HEK293 (cell line): ENCODE measurements around the gene ASCL4.

Source experiments
- CTCF ChIA-PET: fragments of 350-600 bp; formaldehyde crosslinking; extraction: SDS; loops from one replicate; lab custom pipeline; 2021; ENCODE audit warnings: antibody characterized with exemption; lab: Yijun Ruan, JAX
- POLR2A ChIA-PET: fragments of 300-600 bp; formaldehyde crosslinking; extraction: SDS; loops from one replicate; lab custom pipeline; 2020; ENCODE audit warnings: antibody characterized with exemption, inconsistent platforms; lab: Yijun Ruan, JAX
- H3K27ac ChIP-seq: fragments of 200-500 bp; sonication (Bioruptor generic); 2 replicates; pipeline ENCODE4 v1.5.1; 2014; ENCODE audit warnings: low read depth, low read length, control low read depth, inconsistent platforms; ENCODE audit errors: extremely low read depth
- H3K36me3 ChIP-seq, 2 experiments: fragments of 200-500 bp in 1 of 2; sonication (Bioruptor generic) in 1 of 2; 1 replicate in 1 of 2; 2 replicates in 1 of 2; pipeline ENCODE4 v1.5.1; 2014 to 2017; ENCODE audit warnings: inconsistent platforms in 2 of 2, low read length in 2 of 2; ENCODE audit not compliant: control insufficient read depth in 2 of 2, insufficient read depth in 1 of 2
- H3K4me1 ChIP-seq: fragments of 200-500 bp; sonication (Bioruptor generic); 2 replicates; pipeline ENCODE4 v1.5.1; 2014; ENCODE audit warnings: mild to moderate bottlenecking, low read length, inconsistent platforms; ENCODE audit not compliant: control insufficient read depth, insufficient read depth
- H3K4me3 ChIP-seq: 2 replicates; pipeline ENCODE4 v1.5.1; 2011; ENCODE audit warnings: low read depth, mild to moderate bottlenecking, control low read depth, low read length, moderate library complexity
- H3K9me3 ChIP-seq: fragments of 200-500 bp; sonication (Bioruptor generic); 2 replicates; pipeline ENCODE4 v1.5.1; 2014; ENCODE audit warnings: low read depth, low read length, inconsistent platforms; ENCODE audit not compliant: control insufficient read depth, insufficient read depth
- AEBP2 ChIP-seq: fragments of 450-650 bp; formaldehyde crosslinking; IDR thresholded peaks from 2 replicates; pipeline ENCODE4 v1.5.1; 2016; ENCODE audit warnings: missing biosample characterization, missing genetic modification characterization, borderline replicate concordance
- EGR2 ChIP-seq: fragments of 450-650 bp; formaldehyde crosslinking; IDR thresholded peaks from 2 replicates; pipeline ENCODE4 v1.5.1; 2016; ENCODE audit warnings: low read depth, missing biosample characterization, missing genetic modification characterization
- PRDM10 ChIP-seq: fragments of 450-650 bp; formaldehyde crosslinking; IDR thresholded peaks from 2 replicates; pipeline ENCODE4 v1.5.1; 2016; ENCODE audit warnings: missing biosample characterization, missing genetic modification characterization
- REPIN1 ChIP-seq: fragments of 450-650 bp; formaldehyde crosslinking; IDR thresholded peaks from 2 replicates; pipeline ENCODE4 v1.5.1; 2017; ENCODE audit warnings: missing biosample characterization, missing genetic modification characterization, low read depth
- SP2 ChIP-seq: fragments of 450-650 bp; formaldehyde crosslinking; IDR thresholded peaks from 2 replicates; pipeline ENCODE4 v1.5.1; 2016; ENCODE audit warnings: missing biosample characterization, missing genetic modification characterization
- ZNF174 ChIP-seq: fragments of 450-650 bp; formaldehyde crosslinking; IDR thresholded peaks from 2 replicates; pipeline ENCODE4 v1.5.0; 2017; ENCODE audit warnings: missing biosample characterization, mild to moderate bottlenecking, missing genetic modification characterization
- ZNF2 ChIP-seq: fragments of 450-650 bp; formaldehyde crosslinking; IDR thresholded peaks from 2 replicates; pipeline ENCODE4 v1.5.1; 2016; ENCODE audit warnings: missing biosample characterization, missing genetic modification characterization
- ZNF266 ChIP-seq: fragments of 450-650 bp; formaldehyde crosslinking; IDR thresholded peaks from 2 replicates; pipeline ENCODE4 v1.5.1; 2016; ENCODE audit warnings: missing biosample characterization, missing genetic modification characterization, low read depth
- ZNF280D ChIP-seq: fragments of 450-650 bp; formaldehyde crosslinking; IDR thresholded peaks from 2 replicates; pipeline ENCODE4 v1.5.1; 2016; ENCODE audit warnings: missing biosample characterization, missing genetic modification characterization
- ZNF473 ChIP-seq: fragments of 450-650 bp; formaldehyde crosslinking; IDR thresholded peaks from 2 replicates; pipeline ENCODE4 v1.5.1; 2017; ENCODE audit warnings: missing biosample characterization, missing genetic modification characterization
- ZNF501 ChIP-seq: fragments of 450-650 bp; formaldehyde crosslinking; IDR thresholded peaks from 2 replicates; pipeline ENCODE4 v1.5.1; 2016; ENCODE audit warnings: missing biosample characterization, missing genetic modification characterization
- ZNF514 ChIP-seq: fragments of 450-650 bp; formaldehyde crosslinking; IDR thresholded peaks from 2 replicates; pipeline ENCODE4 v1.5.1; 2016; ENCODE audit warnings: missing biosample characterization, missing genetic modification characterization
- ZNF548 ChIP-seq: fragments of 450-650 bp; formaldehyde crosslinking; IDR thresholded peaks from 2 replicates; pipeline ENCODE4 v1.5.1; 2016; ENCODE audit warnings: missing biosample characterization, missing genetic modification characterization
- ZNF558 ChIP-seq: fragments of 450-650 bp; formaldehyde crosslinking; IDR thresholded peaks from 2 replicates; pipeline ENCODE4 v1.5.1; 2016; ENCODE audit warnings: missing biosample characterization, missing genetic modification characterization
- ZNF585B ChIP-seq: fragments of 450-650 bp; formaldehyde crosslinking; IDR thresholded peaks from 2 replicates; pipeline ENCODE4 v1.5.1; 2016; ENCODE audit warnings: missing biosample characterization, missing genetic modification characterization
- ZNF621 ChIP-seq: fragments of 450-650 bp; formaldehyde crosslinking; IDR thresholded peaks from 2 replicates; pipeline ENCODE4 v1.5.1; 2017; ENCODE audit warnings: missing biosample characterization, missing genetic modification characterization
- ZNF664 ChIP-seq: fragments of 450-650 bp; formaldehyde crosslinking; IDR thresholded peaks from 2 replicates; pipeline ENCODE4 v1.5.1; 2016; ENCODE audit warnings: missing biosample characterization, missing genetic modification characterization
- ZNF76 ChIP-seq: fragments of 450-650 bp; formaldehyde crosslinking; IDR thresholded peaks from 2 replicates; pipeline ENCODE4; 2016; ENCODE audit warnings: low read depth, missing biosample characterization, missing genetic modification characterization, borderline replicate concordance
- TF ChIP-seq, protein P1 (sequence below): fragments of 450-650 bp; formaldehyde crosslinking; IDR thresholded peaks from 2 replicates; pipeline ENCODE4 v1.5.1; 2016; ENCODE audit warnings: missing biosample characterization, missing genetic modification characterization
- TF ChIP-seq, protein P2 (sequence below): fragments of 450-650 bp; formaldehyde crosslinking; IDR thresholded peaks from 2 replicates; pipeline ENCODE4 v1.5.1; 2016; ENCODE audit warnings: missing biosample characterization, missing genetic modification characterization
- TF ChIP-seq, protein P3 (sequence below): fragments of 450-650 bp; formaldehyde crosslinking; IDR thresholded peaks from 2 replicates; pipeline ENCODE4 v1.5.1; 2016; ENCODE audit warnings: missing biosample characterization, missing genetic modification characterization

Gene ASCL4

GRCh38 chr12:107749083-107749482, 25.4 kb upstream of the ASCL4 start (continued):
- TF ChIP-seq ZNF280D (tag by site-specific recombination) (no peak), ZNF664 (tag by site-specific recombination) (no peak), SP2 (no peak), ZNF514 (no peak), ZNF621 (tag by site-specific recombination) (no peak), ZNF76 (tag by site-specific recombination) (no peak), AEBP2 (tag by site-specific recombination) (no peak), ZNF266 (tag by site-specific recombination) (no peak), ZNF473 (no peak), EGR2 (tag by site-specific recombination) (no peak), ZNF174 (tag by site-specific recombination) (no peak)
- TF ChIP-seq, protein P1, sequence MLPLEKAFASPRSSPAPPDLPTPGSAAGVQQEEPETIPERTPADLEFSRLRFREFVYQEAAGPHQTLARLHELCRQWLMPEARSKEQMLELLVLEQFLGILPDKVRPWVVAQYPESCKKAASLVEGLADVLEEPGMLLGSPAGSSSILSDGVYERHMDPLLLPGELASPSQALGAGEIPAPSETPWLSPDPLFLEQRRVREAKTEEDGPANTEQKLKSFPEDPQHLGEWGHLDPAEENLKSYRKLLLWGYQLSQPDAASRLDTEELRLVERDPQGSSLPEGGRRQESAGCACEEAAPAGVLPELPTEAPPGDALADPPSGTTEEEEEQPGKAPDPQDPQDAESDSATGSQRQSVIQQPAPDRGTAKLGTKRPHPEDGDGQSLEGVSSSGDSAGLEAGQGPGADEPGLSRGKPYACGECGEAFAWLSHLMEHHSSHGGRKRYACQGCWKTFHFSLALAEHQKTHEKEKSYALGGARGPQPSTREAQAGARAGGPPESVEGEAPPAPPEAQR (tag by site-specific recombination): no peak

- POLR2A ChIA-PET: interaction anchor here (0.6 kb wide), 1 partner anchor 184 kb away, joined by 3 read pairs; no protein-coding TSS in a partner anchor
- peaks cover 41 to 47% of the 10 kb centered on the region in 2 experiments for H3K36me3 ChIP-seq
- H3K4me3 ChIP-seq: peak overlapping the region; percentile 80
- H3K27ac ChIP-seq: peak overlapping the region; percentile 92
- no peaks in the 10 kb centered on the region for H3K9me3 ChIP-seq
- H3K4me1 ChIP-seq: peaks cover 6% of the 10 kb centered on the region
- CTCF ChIA-PET: interaction anchor here (0.6 to 1.4 kb wide), 6 partner anchors 13 to 665 kb away, joined by 3 to 5 read pairs (median 3); no protein-coding TSS in a partner anchor
- TF ChIP-seq, protein P2, sequence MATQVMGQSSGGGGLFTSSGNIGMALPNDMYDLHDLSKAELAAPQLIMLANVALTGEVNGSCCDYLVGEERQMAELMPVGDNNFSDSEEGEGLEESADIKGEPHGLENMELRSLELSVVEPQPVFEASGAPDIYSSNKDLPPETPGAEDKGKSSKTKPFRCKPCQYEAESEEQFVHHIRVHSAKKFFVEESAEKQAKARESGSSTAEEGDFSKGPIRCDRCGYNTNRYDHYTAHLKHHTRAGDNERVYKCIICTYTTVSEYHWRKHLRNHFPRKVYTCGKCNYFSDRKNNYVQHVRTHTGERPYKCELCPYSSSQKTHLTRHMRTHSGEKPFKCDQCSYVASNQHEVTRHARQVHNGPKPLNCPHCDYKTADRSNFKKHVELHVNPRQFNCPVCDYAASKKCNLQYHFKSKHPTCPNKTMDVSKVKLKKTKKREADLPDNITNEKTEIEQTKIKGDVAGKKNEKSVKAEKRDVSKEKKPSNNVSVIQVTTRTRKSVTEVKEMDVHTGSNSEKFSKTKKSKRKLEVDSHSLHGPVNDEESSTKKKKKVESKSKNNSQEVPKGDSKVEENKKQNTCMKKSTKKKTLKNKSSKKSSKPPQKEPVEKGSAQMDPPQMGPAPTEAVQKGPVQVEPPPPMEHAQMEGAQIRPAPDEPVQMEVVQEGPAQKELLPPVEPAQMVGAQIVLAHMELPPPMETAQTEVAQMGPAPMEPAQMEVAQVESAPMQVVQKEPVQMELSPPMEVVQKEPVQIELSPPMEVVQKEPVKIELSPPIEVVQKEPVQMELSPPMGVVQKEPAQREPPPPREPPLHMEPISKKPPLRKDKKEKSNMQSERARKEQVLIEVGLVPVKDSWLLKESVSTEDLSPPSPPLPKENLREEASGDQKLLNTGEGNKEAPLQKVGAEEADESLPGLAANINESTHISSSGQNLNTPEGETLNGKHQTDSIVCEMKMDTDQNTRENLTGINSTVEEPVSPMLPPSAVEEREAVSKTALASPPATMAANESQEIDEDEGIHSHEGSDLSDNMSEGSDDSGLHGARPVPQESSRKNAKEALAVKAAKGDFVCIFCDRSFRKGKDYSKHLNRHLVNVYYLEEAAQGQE (tag by site-specific recombination): no peak
- TF ChIP-seq ZNF2 (tag by site-specific recombination) (peak; percentile 11; the same call in 1 of the 2 replicates), REPIN1 (tag by site-specific recombination) (no peak), ZNF266 (tag by site-specific recombination) (no peak), ZNF558 (peak; percentile 85), PRDM10 (tag by site-specific recombination) (peak; percentile 15; the same call in 1 of the 2 replicates), ZNF501 (tag by site-specific recombination) (no peak), SP2 (no peak), ZNF585B (no peak), ZNF548 (tag by site-specific recombination) (no peak)
- TF ChIP-seq, protein P3, sequence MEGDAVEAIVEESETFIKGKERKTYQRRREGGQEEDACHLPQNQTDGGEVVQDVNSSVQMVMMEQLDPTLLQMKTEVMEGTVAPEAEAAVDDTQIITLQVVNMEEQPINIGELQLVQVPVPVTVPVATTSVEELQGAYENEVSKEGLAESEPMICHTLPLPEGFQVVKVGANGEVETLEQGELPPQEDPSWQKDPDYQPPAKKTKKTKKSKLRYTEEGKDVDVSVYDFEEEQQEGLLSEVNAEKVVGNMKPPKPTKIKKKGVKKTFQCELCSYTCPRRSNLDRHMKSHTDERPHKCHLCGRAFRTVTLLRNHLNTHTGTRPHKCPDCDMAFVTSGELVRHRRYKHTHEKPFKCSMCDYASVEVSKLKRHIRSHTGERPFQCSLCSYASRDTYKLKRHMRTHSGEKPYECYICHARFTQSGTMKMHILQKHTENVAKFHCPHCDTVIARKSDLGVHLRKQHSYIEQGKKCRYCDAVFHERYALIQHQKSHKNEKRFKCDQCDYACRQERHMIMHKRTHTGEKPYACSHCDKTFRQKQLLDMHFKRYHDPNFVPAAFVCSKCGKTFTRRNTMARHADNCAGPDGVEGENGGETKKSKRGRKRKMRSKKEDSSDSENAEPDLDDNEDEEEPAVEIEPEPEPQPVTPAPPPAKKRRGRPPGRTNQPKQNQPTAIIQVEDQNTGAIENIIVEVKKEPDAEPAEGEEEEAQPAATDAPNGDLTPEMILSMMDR: no peak
Measured at GRCh38 chr12:107759410-107759809, 15.1 kb upstream of the ASCL4 start.
